ENCODE results near the gene VGLL1. TPM values are rescaled to one million over a fixed set of nuclear protein-coding genes. Genes with fewer than 3 reads are reported as not detected.

Gene VGLL1

Small RNAs within 50 kb of the gene (small RNA-seq; reads per million reads assigned to genes)
- not detected for gene MIR934 (ENCODE audit: insufficient read depth)
- gene RF00019 (ENCODE audit: insufficient read depth) = not detected
- gene RNU6-320P (ENCODE audit: insufficient read depth) = not detected

All from mesendoderm (in vitro differentiated cells).